K562 (cell line): ENCODE data around the gene CDKN2AIPNL. TPM values are rescaled to one million over a fixed set of nuclear protein-coding genes. Genes with fewer than 3 reads are reported as not detected.

Experiments
- BMI1 ChIP-seq: fragments of 150-350 bp; IDR thresholded peaks from 2 replicates; pipeline ENCODE4 v1.6.1; 2014; ENCODE audit warnings: low read length
- CBFA2T3 ChIP-seq: fragments of 450-650 bp; IDR thresholded peaks from 2 replicates; pipeline ENCODE4 v1.6.1; 2017
- CREBBP ChIP-seq: IDR thresholded peaks from one replicate; pipeline ENCODE4 v1.6.1; 2012; ENCODE audit warnings: low read depth, mild to moderate bottlenecking, control low read depth, inconsistent platforms, low read length
- HMBOX1 ChIP-seq: sonication (generic); IDR thresholded peaks from 2 replicates; pipeline ENCODE4 v1.6.1; 2016
- MEIS2 ChIP-seq: fragments of 450-650 bp; IDR thresholded peaks from 2 replicates; pipeline ENCODE4 v1.6.1; 2014; ENCODE audit warnings: mild to moderate bottlenecking; ENCODE audit not compliant: partially characterized antibody
- NFRKB ChIP-seq: fragments of 450-650 bp; IDR thresholded peaks from 2 replicates; pipeline ENCODE4 v1.6.1; 2016; ENCODE audit warnings: low read depth
- NUFIP1 ChIP-seq: fragments of 450-650 bp; IDR thresholded peaks from 2 replicates; pipeline ENCODE4 v1.6.1; 2018; ENCODE audit not compliant: partially characterized antibody
- PRPF4 ChIP-seq: fragments of 200-400 bp; formaldehyde crosslinking; IDR thresholded peaks from one replicate; pipeline ENCODE4 v1.6.1; 2017; ENCODE audit warnings: low read length, low read depth, mild to moderate bottlenecking; ENCODE audit not compliant: insufficient read depth, poor library complexity, severe bottlenecking
- RFX7 ChIP-seq: fragments of 250-450 bp; sonication (Bioruptor Pico); IDR thresholded peaks from 2 replicates; pipeline ENCODE4 v1.5.1; 2021; ENCODE audit warnings: mild to moderate bottlenecking
- SREBF2 ChIP-seq: sonication (generic); formaldehyde crosslinking; IDR thresholded peaks from 2 replicates; pipeline ENCODE4 v1.4.0; 2020; ENCODE audit warnings: mild to moderate bottlenecking, missing genetic modification reagents
- TOE1 ChIP-seq, 2 experiments: fragments of 450-650 bp in 1 of 2; sonication (generic) in 1 of 2; formaldehyde crosslinking in 1 of 2; IDR thresholded peaks; 2 replicates each; pipeline versions ENCODE4 v1.7.1 to v1.8.0; 2016 to 2022; ENCODE audit warnings: borderline replicate concordance in 2 of 2, mild to moderate bottlenecking in 2 of 2, antibody characterized with exemption in 1 of 2, inconsistent platforms in 1 of 2, low read depth in 1 of 2, missing genetic modification reagents in 1 of 2, moderate library complexity in 1 of 2
- ZNF133 ChIP-seq: fragments of 250-450 bp; sonication (Bioruptor Pico); IDR thresholded peaks from 2 replicates; pipeline ENCODE4 v1.4.0; 2020; ENCODE audit warnings: mild to moderate bottlenecking
- ZNF140 ChIP-seq: fragments of 250-450 bp; sonication (Bioruptor Pico); IDR thresholded peaks from 2 replicates; pipeline ENCODE4 v1.8.0; 2021; ENCODE audit warnings: moderate library complexity, mild to moderate bottlenecking, inconsistent platforms
- ZNF408 ChIP-seq: fragments of 250-450 bp; sonication (Bioruptor Pico); IDR thresholded peaks from 2 replicates; pipeline ENCODE4 v1.4.0; 2020; ENCODE audit warnings: low read depth, mild to moderate bottlenecking, moderate library complexity
- ZNF551 ChIP-seq: fragments of 250-450 bp; sonication (Bioruptor Pico); IDR thresholded peaks from 2 replicates; pipeline ENCODE4 v1.5.0; 2021; ENCODE audit warnings: mild to moderate bottlenecking, moderate library complexity
- polyA plus RNA-seq, 8 experiments: library from polyadenylated mRNA; depleted of rRNA in 4 of 8; stranded (reverse) in 5 of 8; unstranded in 3 of 8; fragments of >200 nt; fragmentation: Nextera tagmentation in 2 of 8; fragmentation: Illumina TruSeq in 1 of 8; extraction: Ambion mirVana in 2 of 8; extraction: Trizol in 1 of 8; gene quantifications; 2 replicates each; pipeline versions ENCODE4 v1.2.1 to v1.2.3, GENCODE V29; 2011 to 2014; ENCODE audit warnings: inconsistent platforms in 1 of 8, missing spikeins in 1 of 8
- total RNA-seq, 7 experiments: library from RNA; depleted of rRNA in 6 of 7; stranded (reverse); fragments of >200 nt in 6 of 7; fragmentation: Illumina TruSeq in 2 of 7; extraction: Trizol in 2 of 7; gene quantifications; 2 replicates each; pipeline versions ENCODE4 v1.2.1 to v1.2.3, GENCODE V29; 2011 to 2021; ENCODE audit warnings: low replicate concordance in 1 of 7
- TF ChIP-seq, protein P1 (sequence below): fragments of 450-650 bp; IDR thresholded peaks from 2 replicates; pipeline ENCODE4 v1.6.1; 2016
- TF ChIP-seq, protein P2 (sequence below): fragments of 250-450 bp; sonication (Bioruptor Pico); IDR thresholded peaks from 2 replicates; pipeline ENCODE4 v1.9.0; 2021; ENCODE audit warnings: mild to moderate bottlenecking, inconsistent platforms
- TF ChIP-seq, protein P3 (sequence below), 3 experiments: IDR thresholded peaks in 2 of 3; conservative IDR thresholded peaks in 1 of 3; 2 replicates each; pipeline ENCODE4 v1.5.1; 2011 to 2012; ENCODE audit warnings: low read length in 3 of 3, mild to moderate bottlenecking in 3 of 3, control low read depth in 2 of 3, improper control_type of control experiment in 1 of 3, inconsistent platforms in 1 of 3, low read depth in 1 of 3, mixed read lengths in 1 of 3, moderate library complexity in 1 of 3; ENCODE audit not compliant: insufficient read depth in 2 of 3
- TF ChIP-seq, protein P4 (sequence below), 2 experiments: fragments of 450-650 bp; IDR thresholded peaks; 2 replicates each; pipeline ENCODE4 v1.6.1; 2018; ENCODE audit warnings: mild to moderate bottlenecking in 2 of 2, low read depth in 1 of 2; ENCODE audit not compliant: partially characterized antibody in 2 of 2

The CDKN2AIPNL gene
- total and polyA plus RNA-seq, 9 of the 15 experiments (the other 6 are each of a cell fraction or from before 2014, with no cell fraction given) = 19.9 to 46.9 (median 42.2) TPM

DNA sequence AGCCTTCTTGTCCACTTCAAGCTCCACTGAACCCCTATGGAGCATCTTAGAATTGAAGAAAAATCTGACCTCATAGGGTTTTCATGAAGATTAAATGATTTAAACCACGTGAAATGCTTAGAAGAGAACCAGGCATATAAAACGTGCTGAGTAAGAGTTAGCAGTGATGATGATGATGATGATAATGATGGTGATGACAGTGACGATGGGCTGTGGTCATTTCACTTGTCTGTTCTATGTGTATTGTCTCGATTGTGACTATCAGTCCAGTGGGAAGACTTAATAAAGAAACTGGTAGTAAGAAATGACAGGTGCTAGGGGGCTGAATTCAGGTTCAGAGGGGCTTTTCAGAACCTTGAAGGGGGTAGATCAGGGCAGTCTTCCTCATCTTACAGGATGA lies 45.1 kb upstream of the CDKN2AIPNL start (continued):
- TF ChIP-seq HMBOX1 (no peak), RFX7 (CRISPR knock-in tag) (no peak), SREBF2 (CRISPR knock-in tag) (no peak), PRPF4 (no peak), MEIS2 (peak; percentile 56), CBFA2T3 (no peak), ZNF408 (CRISPR knock-in tag) (no peak), NUFIP1 (no peak), BMI1 (no peak), TOE1 (IDR thresholded peaks at IDR 0.05; ENCODE audit: borderline replicate concordance) (no peak), TOE1 (CRISPR knock-in tag; IDR thresholded peaks at IDR 0.05; ENCODE audit: borderline replicate concordance, low read depth) (no peak), ZNF133 (CRISPR knock-in tag) (no peak), CREBBP (no peak), ZNF140 (no peak), ZNF551 (CRISPR knock-in tag) (no peak), NFRKB (no peak)
- TF ChIP-seq, protein P1, sequence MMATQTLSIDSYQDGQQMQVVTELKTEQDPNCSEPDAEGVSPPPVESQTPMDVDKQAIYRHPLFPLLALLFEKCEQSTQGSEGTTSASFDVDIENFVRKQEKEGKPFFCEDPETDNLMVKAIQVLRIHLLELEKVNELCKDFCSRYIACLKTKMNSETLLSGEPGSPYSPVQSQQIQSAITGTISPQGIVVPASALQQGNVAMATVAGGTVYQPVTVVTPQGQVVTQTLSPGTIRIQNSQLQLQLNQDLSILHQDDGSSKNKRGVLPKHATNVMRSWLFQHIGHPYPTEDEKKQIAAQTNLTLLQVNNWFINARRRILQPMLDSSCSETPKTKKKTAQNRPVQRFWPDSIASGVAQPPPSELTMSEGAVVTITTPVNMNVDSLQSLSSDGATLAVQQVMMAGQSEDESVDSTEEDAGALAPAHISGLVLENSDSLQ = no peak
- TF ChIP-seq, protein P2, sequence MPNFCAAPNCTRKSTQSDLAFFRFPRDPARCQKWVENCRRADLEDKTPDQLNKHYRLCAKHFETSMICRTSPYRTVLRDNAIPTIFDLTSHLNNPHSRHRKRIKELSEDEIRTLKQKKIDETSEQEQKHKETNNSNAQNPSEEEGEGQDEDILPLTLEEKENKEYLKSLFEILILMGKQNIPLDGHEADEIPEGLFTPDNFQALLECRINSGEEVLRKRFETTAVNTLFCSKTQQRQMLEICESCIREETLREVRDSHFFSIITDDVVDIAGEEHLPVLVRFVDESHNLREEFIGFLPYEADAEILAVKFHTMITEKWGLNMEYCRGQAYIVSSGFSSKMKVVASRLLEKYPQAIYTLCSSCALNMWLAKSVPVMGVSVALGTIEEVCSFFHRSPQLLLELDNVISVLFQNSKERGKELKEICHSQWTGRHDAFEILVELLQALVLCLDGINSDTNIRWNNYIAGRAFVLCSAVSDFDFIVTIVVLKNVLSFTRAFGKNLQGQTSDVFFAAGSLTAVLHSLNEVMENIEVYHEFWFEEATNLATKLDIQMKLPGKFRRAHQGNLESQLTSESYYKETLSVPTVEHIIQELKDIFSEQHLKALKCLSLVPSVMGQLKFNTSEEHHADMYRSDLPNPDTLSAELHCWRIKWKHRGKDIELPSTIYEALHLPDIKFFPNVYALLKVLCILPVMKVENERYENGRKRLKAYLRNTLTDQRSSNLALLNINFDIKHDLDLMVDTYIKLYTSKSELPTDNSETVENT (CRISPR knock-in tag) = no peak
- TF ChIP-seq, protein P3, sequence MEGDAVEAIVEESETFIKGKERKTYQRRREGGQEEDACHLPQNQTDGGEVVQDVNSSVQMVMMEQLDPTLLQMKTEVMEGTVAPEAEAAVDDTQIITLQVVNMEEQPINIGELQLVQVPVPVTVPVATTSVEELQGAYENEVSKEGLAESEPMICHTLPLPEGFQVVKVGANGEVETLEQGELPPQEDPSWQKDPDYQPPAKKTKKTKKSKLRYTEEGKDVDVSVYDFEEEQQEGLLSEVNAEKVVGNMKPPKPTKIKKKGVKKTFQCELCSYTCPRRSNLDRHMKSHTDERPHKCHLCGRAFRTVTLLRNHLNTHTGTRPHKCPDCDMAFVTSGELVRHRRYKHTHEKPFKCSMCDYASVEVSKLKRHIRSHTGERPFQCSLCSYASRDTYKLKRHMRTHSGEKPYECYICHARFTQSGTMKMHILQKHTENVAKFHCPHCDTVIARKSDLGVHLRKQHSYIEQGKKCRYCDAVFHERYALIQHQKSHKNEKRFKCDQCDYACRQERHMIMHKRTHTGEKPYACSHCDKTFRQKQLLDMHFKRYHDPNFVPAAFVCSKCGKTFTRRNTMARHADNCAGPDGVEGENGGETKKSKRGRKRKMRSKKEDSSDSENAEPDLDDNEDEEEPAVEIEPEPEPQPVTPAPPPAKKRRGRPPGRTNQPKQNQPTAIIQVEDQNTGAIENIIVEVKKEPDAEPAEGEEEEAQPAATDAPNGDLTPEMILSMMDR (IDR thresholded peaks at IDR 0.05 in 2 of 3, conservative IDR thresholded peaks at IDR 0.05 in 1 of 3; ENCODE audit: insufficient read depth in 2 of 3, low read depth in 1 of 3, low read length in 3 of 3) = no peak
- TF ChIP-seq, protein P4, sequence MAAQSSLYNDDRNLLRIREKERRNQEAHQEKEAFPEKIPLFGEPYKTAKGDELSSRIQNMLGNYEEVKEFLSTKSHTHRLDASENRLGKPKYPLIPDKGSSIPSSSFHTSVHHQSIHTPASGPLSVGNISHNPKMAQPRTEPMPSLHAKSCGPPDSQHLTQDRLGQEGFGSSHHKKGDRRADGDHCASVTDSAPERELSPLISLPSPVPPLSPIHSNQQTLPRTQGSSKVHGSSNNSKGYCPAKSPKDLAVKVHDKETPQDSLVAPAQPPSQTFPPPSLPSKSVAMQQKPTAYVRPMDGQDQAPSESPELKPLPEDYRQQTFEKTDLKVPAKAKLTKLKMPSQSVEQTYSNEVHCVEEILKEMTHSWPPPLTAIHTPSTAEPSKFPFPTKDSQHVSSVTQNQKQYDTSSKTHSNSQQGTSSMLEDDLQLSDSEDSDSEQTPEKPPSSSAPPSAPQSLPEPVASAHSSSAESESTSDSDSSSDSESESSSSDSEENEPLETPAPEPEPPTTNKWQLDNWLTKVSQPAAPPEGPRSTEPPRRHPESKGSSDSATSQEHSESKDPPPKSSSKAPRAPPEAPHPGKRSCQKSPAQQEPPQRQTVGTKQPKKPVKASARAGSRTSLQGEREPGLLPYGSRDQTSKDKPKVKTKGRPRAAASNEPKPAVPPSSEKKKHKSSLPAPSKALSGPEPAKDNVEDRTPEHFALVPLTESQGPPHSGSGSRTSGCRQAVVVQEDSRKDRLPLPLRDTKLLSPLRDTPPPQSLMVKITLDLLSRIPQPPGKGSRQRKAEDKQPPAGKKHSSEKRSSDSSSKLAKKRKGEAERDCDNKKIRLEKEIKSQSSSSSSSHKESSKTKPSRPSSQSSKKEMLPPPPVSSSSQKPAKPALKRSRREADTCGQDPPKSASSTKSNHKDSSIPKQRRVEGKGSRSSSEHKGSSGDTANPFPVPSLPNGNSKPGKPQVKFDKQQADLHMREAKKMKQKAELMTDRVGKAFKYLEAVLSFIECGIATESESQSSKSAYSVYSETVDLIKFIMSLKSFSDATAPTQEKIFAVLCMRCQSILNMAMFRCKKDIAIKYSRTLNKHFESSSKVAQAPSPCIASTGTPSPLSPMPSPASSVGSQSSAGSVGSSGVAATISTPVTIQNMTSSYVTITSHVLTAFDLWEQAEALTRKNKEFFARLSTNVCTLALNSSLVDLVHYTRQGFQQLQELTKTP (IDR thresholded peaks at IDR 0.05; ENCODE audit: low read depth in 1 of 2, partially characterized antibody in 2 of 2) = no peak
